ENCODE results near the gene SHC2. TPM values are rescaled to one million over a fixed set of nuclear protein-coding genes. Genes with fewer than 3 reads are reported as not detected.

Gene SHC2
- total and polyA plus RNA-seq, 2 of the 13 experiments (the other 11 are each of a cell fraction or from before 2014, with no cell fraction given), result 9.0 to 18.3 TPM

- TF ChIP-seq ZBTB43 (CRISPR knock-in tag; conservative IDR thresholded peaks at IDR 0.05) (no peak), ZNF446 (CRISPR knock-in tag; IDR thresholded peaks at IDR 0.05) (no peak), ATF2 (CRISPR knock-in tag; IDR thresholded peaks at IDR 0.05) (peak; percentile 94), ZZZ3 (CRISPR knock-in tag; IDR thresholded peaks at IDR 0.05; ENCODE audit: borderline replicate concordance) (no peak), MED1 (CRISPR knock-in tag; IDR thresholded peaks at IDR 0.05) (peak; percentile 70), HMGA1 (CRISPR knock-in tag; conservative IDR thresholded peaks at IDR 0.05) (no peak), ZNF550 (CRISPR knock-in tag; IDR thresholded peaks at IDR 0.05; ENCODE audit: borderline replicate concordance) (no peak; the same call in 1 of the 2 replicates), ZNF335 (CRISPR knock-in tag; IDR thresholded peaks at IDR 0.05) (no peak), REPIN1 (CRISPR knock-in tag; IDR thresholded peaks at IDR 0.05; ENCODE audit: borderline replicate concordance, low read depth) (peak; percentile 54; the same call in 1 of the 2 replicates), PHF5A (CRISPR knock-in tag; IDR thresholded peaks at IDR 0.05; ENCODE audit: low read depth, unreplicated experiment) (peak; percentile 71)
- TF ChIP-seq, protein P1, sequence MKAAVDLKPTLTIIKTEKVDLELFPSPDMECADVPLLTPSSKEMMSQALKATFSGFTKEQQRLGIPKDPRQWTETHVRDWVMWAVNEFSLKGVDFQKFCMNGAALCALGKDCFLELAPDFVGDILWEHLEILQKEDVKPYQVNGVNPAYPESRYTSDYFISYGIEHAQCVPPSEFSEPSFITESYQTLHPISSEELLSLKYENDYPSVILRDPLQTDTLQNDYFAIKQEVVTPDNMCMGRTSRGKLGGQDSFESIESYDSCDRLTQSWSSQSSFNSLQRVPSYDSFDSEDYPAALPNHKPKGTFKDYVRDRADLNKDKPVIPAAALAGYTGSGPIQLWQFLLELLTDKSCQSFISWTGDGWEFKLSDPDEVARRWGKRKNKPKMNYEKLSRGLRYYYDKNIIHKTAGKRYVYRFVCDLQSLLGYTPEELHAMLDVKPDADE (CRISPR knock-in tag; IDR thresholded peaks at IDR 0.05), result no peak
- TF ChIP-seq, protein P2, sequence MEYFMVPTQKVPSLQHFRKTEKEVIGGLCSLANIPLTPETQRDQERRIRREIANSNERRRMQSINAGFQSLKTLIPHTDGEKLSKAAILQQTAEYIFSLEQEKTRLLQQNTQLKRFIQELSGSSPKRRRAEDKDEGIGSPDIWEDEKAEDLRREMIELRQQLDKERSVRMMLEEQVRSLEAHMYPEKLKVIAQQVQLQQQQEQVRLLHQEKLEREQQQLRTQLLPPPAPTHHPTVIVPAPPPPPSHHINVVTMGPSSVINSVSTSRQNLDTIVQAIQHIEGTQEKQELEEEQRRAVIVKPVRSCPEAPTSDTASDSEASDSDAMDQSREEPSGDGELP (IDR thresholded peaks at IDR 0.05; ENCODE audit: borderline replicate concordance, low read depth), result peak; percentile 57; the same call in 1 of the 2 replicates
- TF ChIP-seq, protein P3, sequence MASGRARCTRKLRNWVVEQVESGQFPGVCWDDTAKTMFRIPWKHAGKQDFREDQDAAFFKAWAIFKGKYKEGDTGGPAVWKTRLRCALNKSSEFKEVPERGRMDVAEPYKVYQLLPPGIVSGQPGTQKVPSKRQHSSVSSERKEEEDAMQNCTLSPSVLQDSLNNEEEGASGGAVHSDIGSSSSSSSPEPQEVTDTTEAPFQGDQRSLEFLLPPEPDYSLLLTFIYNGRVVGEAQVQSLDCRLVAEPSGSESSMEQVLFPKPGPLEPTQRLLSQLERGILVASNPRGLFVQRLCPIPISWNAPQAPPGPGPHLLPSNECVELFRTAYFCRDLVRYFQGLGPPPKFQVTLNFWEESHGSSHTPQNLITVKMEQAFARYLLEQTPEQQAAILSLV (CRISPR knock-in tag; IDR thresholded peaks at IDR 0.05; ENCODE audit: borderline replicate concordance), result peak; percentile 68; the same call in 1 of the 2 replicates
- TF ChIP-seq, protein P4, sequence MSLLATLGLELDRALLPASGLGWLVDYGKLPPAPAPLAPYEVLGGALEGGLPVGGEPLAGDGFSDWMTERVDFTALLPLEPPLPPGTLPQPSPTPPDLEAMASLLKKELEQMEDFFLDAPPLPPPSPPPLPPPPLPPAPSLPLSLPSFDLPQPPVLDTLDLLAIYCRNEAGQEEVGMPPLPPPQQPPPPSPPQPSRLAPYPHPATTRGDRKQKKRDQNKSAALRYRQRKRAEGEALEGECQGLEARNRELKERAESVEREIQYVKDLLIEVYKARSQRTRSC (CRISPR knock-in tag; IDR thresholded peaks at IDR 0.05; ENCODE audit: low read depth), result no peak
- TF ChIP-seq, protein P5, sequence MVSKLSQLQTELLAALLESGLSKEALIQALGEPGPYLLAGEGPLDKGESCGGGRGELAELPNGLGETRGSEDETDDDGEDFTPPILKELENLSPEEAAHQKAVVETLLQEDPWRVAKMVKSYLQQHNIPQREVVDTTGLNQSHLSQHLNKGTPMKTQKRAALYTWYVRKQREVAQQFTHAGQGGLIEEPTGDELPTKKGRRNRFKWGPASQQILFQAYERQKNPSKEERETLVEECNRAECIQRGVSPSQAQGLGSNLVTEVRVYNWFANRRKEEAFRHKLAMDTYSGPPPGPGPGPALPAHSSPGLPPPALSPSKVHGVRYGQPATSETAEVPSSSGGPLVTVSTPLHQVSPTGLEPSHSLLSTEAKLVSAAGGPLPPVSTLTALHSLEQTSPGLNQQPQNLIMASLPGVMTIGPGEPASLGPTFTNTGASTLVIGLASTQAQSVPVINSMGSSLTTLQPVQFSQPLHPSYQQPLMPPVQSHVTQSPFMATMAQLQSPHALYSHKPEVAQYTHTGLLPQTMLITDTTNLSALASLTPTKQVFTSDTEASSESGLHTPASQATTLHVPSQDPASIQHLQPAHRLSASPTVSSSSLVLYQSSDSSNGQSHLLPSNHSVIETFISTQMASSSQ (IDR thresholded peaks at IDR 0.05; ENCODE audit: low read depth), result no peak
- TF ChIP-seq, protein P5 (CRISPR knock-in tag; IDR thresholded peaks at IDR 0.05; ENCODE audit: borderline replicate concordance), result peak; percentile 66; the same call in 1 of the 2 replicates
Measured at GRCh38 chr19:461721-462551, 1.1 kb upstream of the SHC2 start (continued).
